GM23248 (cell line): ENCODE data around the gene ANO4. TPM values are rescaled to one million over a fixed set of nuclear protein-coding genes. Genes with fewer than 3 reads are reported as not detected.
"Not testable (repeated sequence)": the region's sequence is repeated elsewhere in the genome, so short reads cannot be mapped to it uniquely, and the experiment has no call there.

ENCODE experiments used
- DNase-seq: peaks from one replicate; pipeline ENCODE4 v3.0.0-alpha.2; 2015
- H2AFZ ChIP-seq: fragments of 200-600 bp; sonication (generic); 2 replicates; pipeline ENCODE4 v1.6.1; 2016; ENCODE audit warnings: antibody characterized with exemption
- H3F3A ChIP-seq: fragments of 200-600 bp; sonication (generic); 2 replicates; pipeline ENCODE4 v1.6.1; 2016; ENCODE audit warnings: mild to moderate bottlenecking, antibody characterized with exemption, mixed run types; ENCODE audit not compliant: insufficient read depth
- H3K27ac ChIP-seq: fragments of 200-600 bp; sonication (generic); 2 replicates; pipeline ENCODE4 v1.5.1; 2016; ENCODE audit warnings: mild to moderate bottlenecking
- H3K27me3 ChIP-seq: fragments of 200-600 bp; sonication (generic); replicated peaks from 2 replicates; pipeline ENCODE4 v1.6.1; 2016; ENCODE audit warnings: mild to moderate bottlenecking; ENCODE audit not compliant: insufficient read depth
- H3K36me3 ChIP-seq: fragments of 200-600 bp; sonication (generic); 2 replicates; pipeline ENCODE4 v1.6.1; 2016; ENCODE audit warnings: low read depth, mild to moderate bottlenecking
- H3K4me1 ChIP-seq: fragments of 200-600 bp; sonication (generic); 2 replicates; pipeline ENCODE4 v1.6.1; 2016; ENCODE audit warnings: mild to moderate bottlenecking; ENCODE audit not compliant: insufficient read depth
- H3K4me2 ChIP-seq: fragments of 200-600 bp; sonication (generic); one replicate; pipeline ENCODE4 v1.6.1; 2016; ENCODE audit warnings: mild to moderate bottlenecking; ENCODE audit not compliant: unreplicated experiment
- H3K4me3 ChIP-seq: fragments of 200-600 bp; sonication (generic); 2 replicates; pipeline ENCODE4 v1.5.1; 2016; ENCODE audit warnings: mild to moderate bottlenecking
- H3K79me2 ChIP-seq: fragments of 200-600 bp; sonication (generic); 2 replicates; pipeline ENCODE4 v1.6.1; 2016; ENCODE audit warnings: mild to moderate bottlenecking; ENCODE audit not compliant: insufficient read depth
- H3K9ac ChIP-seq: fragments of 200-600 bp; sonication (generic); 2 replicates; pipeline ENCODE4 v1.6.1; 2016; ENCODE audit warnings: mild to moderate bottlenecking
- H3K9me2 ChIP-seq: fragments of 200-600 bp; sonication (generic); 2 replicates; pipeline ENCODE4 v1.6.1; 2016; ENCODE audit warnings: mixed run types, mild to moderate bottlenecking, moderate library complexity; ENCODE audit not compliant: insufficient read depth
- H3K9me3 ChIP-seq: fragments of 200-600 bp; sonication (generic); one replicate; pipeline ENCODE4 v1.6.1; 2017; ENCODE audit warnings: low read depth
- H4K20me1 ChIP-seq: fragments of 200-600 bp; sonication (generic); 2 replicates; pipeline ENCODE4 v1.6.0; 2016; ENCODE audit not compliant: insufficient read depth
- EZH2 ChIP-seq: fragments of 200-600 bp; sonication (generic); IDR thresholded peaks from 2 replicates; pipeline ENCODE4 v1.6.1; 2018; ENCODE audit warnings: antibody characterized with exemption, mild to moderate bottlenecking; ENCODE audit not compliant: insufficient read depth, poor library complexity, severe bottlenecking
- EZH2phosphoT487 ChIP-seq: fragments of 200-600 bp; sonication (generic); IDR thresholded peaks from 2 replicates; pipeline ENCODE4 v1.6.1; 2018; ENCODE audit warnings: antibody characterized with exemption, moderate library complexity, mild to moderate bottlenecking, low read depth; ENCODE audit not compliant: insufficient read depth
- WGBS, 2 experiments: methylation state at CpG; one replicate each; pipeline ENCODE4 v1.1.6; 2015 to 2017; ENCODE audit warnings: low lambda C conversion rate in 2 of 2, low coverage in 1 of 2; ENCODE audit errors: missing lambda C conversion rate in 2 of 2; 5-methylcytosine and 5-hydroxymethylcytosine counted together
- in situ Hi-C: fragments of 300-500 bp; cut with MboI; formaldehyde crosslinking; loops from 2 replicates; pipeline ENCODE4 v1.15.0; 2020
- polyA plus RNA-seq: library from polyadenylated mRNA; unstranded; fragments of >200 nt; fragmentation: Nextera tagmentation; extraction: Ambion mirVana; gene quantifications from 2 replicates; pipeline ENCODE4 v1.2.1, GENCODE V29; 2016
- total RNA-seq: library from RNA; depleted of rRNA; stranded (reverse); fragments of >200 nt; shearing (Covaris generic); gene quantifications from 2 replicates; pipeline ENCODE4 v1.2.3, GENCODE V29; 2014

Gene ANO4
- total and polyA plus RNA-seq, 2 experiments from 2014 or later: 6.6 to 7.6 TPM

- Histone ChIP-seq H3K4me2 (no peak overlapping the region), H3K9me2 (no peaks in the 10 kb centered on the region), H4K20me1 (no peaks in the 10 kb centered on the region), H3F3A (peaks cover 28% of the 10 kb centered on the region), H3K9ac (no peak overlapping the region), H3K4me3 (no peak overlapping the region), H3K27me3 (no peaks in the 10 kb centered on the region), H3K36me3 (no peaks in the 10 kb centered on the region), H3K79me2 (no peaks in the 10 kb centered on the region), H3K27ac (0 out of 2 replicates have a peak overlapping the region, but pooled peaks have one; percentile 52), H3K9me3 (no peaks in the 10 kb centered on the region), H2AFZ (no peak overlapping the region), H3K4me1 (peaks cover 25% of the 10 kb centered on the region)
- no peak for TF ChIP-seq EZH2phosphoT487
- no peak for TF ChIP-seq EZH2
- in situ Hi-C loops: no loop called here
- peak; percentile 6 for DNase-seq
Measured at GRCh38 chr12:101051151-101051550, 256.6 kb downstream of the ANO4 start.

DNA sequence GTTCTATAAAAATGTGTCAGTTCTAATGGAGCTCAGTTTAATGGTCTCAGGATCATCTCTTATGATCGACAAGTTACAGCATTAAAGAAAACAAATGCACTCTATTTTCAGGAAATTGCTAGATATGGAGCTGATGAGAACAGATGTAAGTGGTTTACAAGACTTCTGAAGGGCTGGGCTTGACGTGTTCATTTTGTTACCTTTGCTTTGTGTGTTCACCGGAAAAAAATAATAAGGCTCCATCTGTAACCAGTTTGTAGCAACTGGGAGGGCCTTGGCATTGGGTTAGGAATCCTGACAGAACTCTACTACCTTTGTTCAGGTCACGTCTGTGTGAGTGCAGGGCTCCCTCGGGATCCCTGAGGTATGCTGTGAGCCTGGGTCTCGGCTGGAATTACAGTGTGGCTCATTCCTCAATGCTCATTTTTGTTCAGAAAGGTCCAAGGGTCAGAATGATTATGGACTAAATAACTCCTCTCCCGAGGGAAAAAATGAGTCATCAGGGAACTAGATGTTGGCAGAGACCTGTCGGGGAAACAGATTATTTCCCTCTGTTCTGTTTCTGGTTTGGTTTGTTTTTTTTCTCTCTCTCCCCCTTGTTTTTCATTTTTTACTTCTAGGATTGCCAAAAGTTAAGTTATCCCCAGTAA, 257.4 kb downstream of the ANO4 start:
- peak overlapping the region; percentile 52 for H3K27ac ChIP-seq
- H3K36me3 ChIP-seq: no peaks in the 10 kb centered on the region
- H3K4me3 ChIP-seq: peak overlapping the region; percentile 38
- DNase-seq: peak; percentile 92
- WGBS, 2 experiments: 2 to 3% methylated on average over 8 of the region's 8 CpGs
- H3F3A ChIP-seq: peaks cover 28% of the 10 kb centered on the region
- no peak overlapping the region for H2AFZ ChIP-seq
- peak overlapping the region; percentile 4; the same call in 1 of the 2 replicates for H3K9ac ChIP-seq
- peaks cover 25% of the 10 kb centered on the region for H3K4me1 ChIP-seq
- no peaks in the 10 kb centered on the region for H3K27me3 ChIP-seq
- no peaks in the 10 kb centered on the region for H3K79me2 ChIP-seq
- H3K9me2 ChIP-seq: no peaks in the 10 kb centered on the region
- 0 out of 2 replicates have a peak, but pooled peaks have one; percentile 33 for TF ChIP-seq EZH2phosphoT487
- no peak for TF ChIP-seq EZH2
- no peaks in the 10 kb centered on the region for H4K20me1 ChIP-seq
- in situ Hi-C loops: no loop called here
- no peaks in the 10 kb centered on the region for H3K9me3 ChIP-seq
- H3K4me2 ChIP-seq: peak overlapping the region; percentile 40

- H3K36me3 ChIP-seq: no peaks in the 10 kb centered on the region
- DNase-seq: no peak
- H4K20me1 ChIP-seq: no peaks in the 10 kb centered on the region
- H3K9ac ChIP-seq: no peak overlapping the region
- H3K4me2 ChIP-seq: no peak overlapping the region
- H2AFZ ChIP-seq: no peak overlapping the region
- peaks cover 25% of the 10 kb centered on the region for H3K4me1 ChIP-seq
- H3K27me3 ChIP-seq: no peaks in the 10 kb centered on the region
- H3K79me2 ChIP-seq: no peaks in the 10 kb centered on the region
- TF ChIP-seq EZH2phosphoT487: no peak
- no peak for TF ChIP-seq EZH2
- no peaks in the 10 kb centered on the region for H3K9me2 ChIP-seq
- no peak overlapping the region for H3K27ac ChIP-seq
- H3F3A ChIP-seq: peaks cover 28% of the 10 kb centered on the region
- no peaks in the 10 kb centered on the region for H3K9me3 ChIP-seq
- in situ Hi-C loops: no loop called here
- H3K4me3 ChIP-seq: no peak overlapping the region
Measured at GRCh38 chr12:101053203-101053602, 258.6 kb downstream of the ANO4 start.

DNA sequence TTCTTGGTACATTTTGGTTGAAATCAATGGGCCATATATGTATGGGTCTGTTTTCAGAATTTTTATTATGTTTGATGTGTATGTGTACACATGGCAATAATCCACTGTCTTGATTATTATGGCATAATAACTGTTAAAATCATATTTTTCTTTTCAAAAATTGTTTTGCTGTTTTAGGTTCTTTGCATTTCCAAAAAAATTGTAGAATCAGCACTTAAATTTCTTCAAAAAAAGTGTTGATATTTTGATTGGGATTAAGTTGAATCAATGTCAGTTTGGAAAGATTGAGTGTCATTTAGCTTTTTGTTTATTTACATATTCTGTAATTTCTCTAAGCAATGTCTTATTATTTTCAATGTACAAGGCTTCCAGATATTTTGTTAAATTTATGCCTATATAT, 261.4 kb downstream of the ANO4 start:
- no peaks in the 10 kb centered on the region for H3K9me3 ChIP-seq
- H3F3A ChIP-seq: peaks cover 22% of the 10 kb centered on the region
- no peak for DNase-seq
- no peak overlapping the region for H2AFZ ChIP-seq
- no peaks in the 10 kb centered on the region for H3K79me2 ChIP-seq
- H3K27ac ChIP-seq: no peak overlapping the region
- no peaks in the 10 kb centered on the region for H3K36me3 ChIP-seq
- no peak overlapping the region for H3K9ac ChIP-seq
- no peaks in the 10 kb centered on the region for H3K9me2 ChIP-seq
- peaks cover 19% of the 10 kb centered on the region for H3K4me1 ChIP-seq
- TF ChIP-seq EZH2phosphoT487 (no peak), EZH2 (no peak)
- H3K4me3 ChIP-seq: no peak overlapping the region
- H3K4me2 ChIP-seq: no peak overlapping the region
- in situ Hi-C loops: no loop called here
- H4K20me1 ChIP-seq: no peaks in the 10 kb centered on the region
- no peaks in the 10 kb centered on the region for H3K27me3 ChIP-seq

DNA sequence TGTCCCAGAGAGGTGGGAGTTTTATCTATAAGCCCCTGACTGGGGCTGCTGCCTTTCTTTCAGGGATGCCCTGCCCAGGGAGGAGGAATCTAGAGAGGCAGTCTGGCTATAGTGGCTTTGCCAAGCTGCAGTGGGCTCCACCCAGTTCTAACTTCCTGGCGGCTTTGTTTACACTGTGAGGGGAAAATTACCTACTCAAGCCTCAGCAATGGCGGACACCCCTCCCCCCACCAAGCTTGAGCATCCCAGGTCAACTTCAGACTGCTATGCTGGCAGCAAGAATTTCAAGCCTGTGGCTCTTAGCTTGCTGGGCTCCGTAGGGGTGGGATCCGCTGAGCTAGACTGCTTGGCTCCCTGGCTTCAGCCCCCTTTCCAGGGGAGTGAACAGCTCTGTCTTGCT, 267.9 kb downstream of the ANO4 start:
- H3F3A ChIP-seq, H4K20me1 ChIP-seq, H3K9me3 ChIP-seq, H3K79me2 ChIP-seq, H3K27ac ChIP-seq, H3K4me1 ChIP-seq, H2AFZ ChIP-seq, H3K9ac ChIP-seq, H3K4me3 ChIP-seq, H3K4me2 ChIP-seq, in situ Hi-C loops, H3K27me3 ChIP-seq, H3K9me2 ChIP-seq, H3K36me3 ChIP-seq, DNase-seq: not testable (repeated sequence)
- 77 to 86% methylated on average over 4 of the region's 4 CpGs for WGBS, 2 experiments
